Measurements from ENCODE around the gene NEK8. TPM values are rescaled to one million over a fixed set of nuclear protein-coding genes. Genes with fewer than 3 reads are reported as not detected.
A peak's percentile ranks its signal among the peaks of the same experiment; 100 is the strongest.
"Not testable (repeated sequence)": the region's sequence is repeated elsewhere in the genome, so short reads cannot be mapped to it uniquely, and the experiment has no call there.

The NEK8 gene
- polyA plus RNA-seq, 4 donors: 6.4 to 8.1 (median 7.8) TPM

- no peak for DNase-seq (ENCODE audit: low read depth in 4 of 4, low spot score in 3 of 4)
Measured at GRCh38 chr17:28759256-28759865, 30.8 kb downstream of the NEK8 start.

GRCh38 chr17:28760601-28761562 is 32.3 kb downstream of the NEK8 start:
- DNase-seq (ENCODE audit: low read depth in 4 of 4, low spot score in 3 of 4): no peak

GRCh38 chr17:28763137-28763799 is 34.7 kb downstream of the NEK8 start:
- DNase-seq (ENCODE audit: low read depth in 4 of 4, low spot score in 3 of 4): no peak

- DNase-seq (ENCODE audit: low read depth in 4 of 4, low spot score in 3 of 4): peak in 1 of 4 donors; percentile 47
Measured at GRCh38 chr17:28763804-28764266, 35.2 kb downstream of the NEK8 start.

GRCh38 chr17:28765038-28765437 is 36.5 kb downstream of the NEK8 start:
- DNase-seq (ENCODE audit: low read depth in 4 of 4, low spot score in 3 of 4): no peak

GRCh38 chr17:28773736-28774135 is 45.1 kb downstream of the NEK8 start:
- DNase-seq (ENCODE audit: low read depth in 4 of 4, low spot score in 3 of 4): no peak

- no peak for DNase-seq (ENCODE audit: low read depth in 4 of 4, low spot score in 3 of 4)
Measured at GRCh38 chr17:28774206-28774605, 45.6 kb downstream of the NEK8 start.

- DNase-seq (ENCODE audit: low read depth in 4 of 4, low spot score in 3 of 4): no peak
Measured at GRCh38 chr17:28777178-28777577, 48.6 kb downstream of the NEK8 start.

GRCh38 chr17:28779601-28780000 is 51.0 kb downstream of the NEK8 start:
- not testable (repeated sequence) for DNase-seq (ENCODE audit: low read depth in 4 of 4, low spot score in 3 of 4)

GRCh38 chr17:28783161-28783560 is 54.6 kb downstream of the NEK8 start:
- DNase-seq (ENCODE audit: low read depth in 4 of 4, low spot score in 3 of 4): no peak

- no peak for DNase-seq (ENCODE audit: low read depth in 4 of 4, low spot score in 3 of 4)
Measured at GRCh38 chr17:28788100-28788499, 59.5 kb downstream of the NEK8 start.

Other genes with a start within 250 kb of the NEK8 start
- gene FOXN1, start 222.4 kb upstream of the NEK8 start, polyA plus RNA-seq (ENCODE audit: insufficient read length in 4 of 4): under 1 TPM; 0.47 to 0.62 (median 0.61) TPM
- gene UNC119, start 176.2 kb upstream of the NEK8 start, polyA plus RNA-seq (ENCODE audit: insufficient read length in 4 of 4): 10 to 100 TPM; 54.4 to 74.1 (median 59.7) TPM
- 100 to 1,000 TPM; 101 to 107 (median 105) TPM for gene PIGS, start 157.3 kb upstream of the NEK8 start, polyA plus RNA-seq (ENCODE audit: insufficient read length in 4 of 4)
- 10 to 100 TPM; 19.4 to 32.9 (median 24.5) TPM for gene ALDOC, start 151.9 kb upstream of the NEK8 start, polyA plus RNA-seq (ENCODE audit: insufficient read length in 4 of 4)
- gene SPAG5, start 129.8 kb upstream of the NEK8 start, polyA plus RNA-seq (ENCODE audit: insufficient read length in 4 of 4): 10 to 100 TPM; 43.5 to 46.9 (median 45.2) TPM
- 10 to 100 TPM; 10.6 to 14.3 (median 11.3) TPM for gene RSKR, start 114.6 kb upstream of the NEK8 start, polyA plus RNA-seq (ENCODE audit: insufficient read length in 4 of 4)
- 10 to 100 TPM; 77.8 to 90.5 (median 81.2) TPM for gene BLTP2, start 83.6 kb upstream of the NEK8 start, polyA plus RNA-seq (ENCODE audit: insufficient read length in 4 of 4)
- 10 to 100 TPM; 78.3 to 84.4 (median 80.9) TPM for gene SDF2, start 66.9 kb upstream of the NEK8 start, polyA plus RNA-seq (ENCODE audit: insufficient read length in 4 of 4)
- 10 to 100 TPM; 67.0 to 74.3 (median 68.4) TPM for gene SUPT6H, start 66.6 kb upstream of the NEK8 start, polyA plus RNA-seq (ENCODE audit: insufficient read length in 4 of 4)
- gene PROCA1, start 16.9 kb upstream of the NEK8 start, polyA plus RNA-seq (ENCODE audit: insufficient read length in 4 of 4): 1 to 10 TPM; 5.0 to 7.3 (median 6.2) TPM
- gene RAB34, start 10.9 kb upstream of the NEK8 start, polyA plus RNA-seq (ENCODE audit: insufficient read length in 4 of 4): 100 to 1,000 TPM; 178 to 196 (median 186) TPM
- gene RPL23A, start 8.8 kb upstream of the NEK8 start, polyA plus RNA-seq (ENCODE audit: insufficient read length in 4 of 4): 1,000 to 10,000 TPM in 3 of 4 donors, 100 to 1,000 TPM in 1; 835 to 1,239 (median 1,092) TPM
- gene TLCD1, start 2.6 kb upstream of the NEK8 start, polyA plus RNA-seq (ENCODE audit: insufficient read length in 4 of 4): 10 to 100 TPM; 17.9 to 20.9 (median 18.8) TPM
- gene TRAF4, start 15.2 kb downstream of the NEK8 start, polyA plus RNA-seq (ENCODE audit: insufficient read length in 4 of 4): 100 to 1,000 TPM; 117 to 145 (median 135) TPM
- gene FAM222B, start 114.0 kb downstream of the NEK8 start, polyA plus RNA-seq (ENCODE audit: insufficient read length in 4 of 4): 10 to 100 TPM; 21.2 to 26.7 (median 22.7) TPM
- gene ERAL1, start 126.2 kb downstream of the NEK8 start, polyA plus RNA-seq (ENCODE audit: insufficient read length in 4 of 4): 10 to 100 TPM; 63.6 to 72.1 (median 70.8) TPM
- gene FLOT2, start 168.9 kb downstream of the NEK8 start, polyA plus RNA-seq (ENCODE audit: insufficient read length in 4 of 4): 10 to 100 TPM; 80.8 to 98.4 (median 86.5) TPM
- 10 to 100 TPM; 13.1 to 19.0 (median 14.7) TPM for gene DHRS13, start 174.3 kb downstream of the NEK8 start, polyA plus RNA-seq (ENCODE audit: insufficient read length in 4 of 4)
- gene PHF12, start 222.7 kb downstream of the NEK8 start, polyA plus RNA-seq (ENCODE audit: insufficient read length in 4 of 4): 10 to 100 TPM; 42.3 to 48.1 (median 46.4) TPM